Head of caudate nucleus (tissue), 42 donors: ENCODE results near the gene CD40.

Experiments used
- DNase-seq, 42 donors: peaks; one replicate each; pipeline versions ENCODE4 v3.0.0 to v3.0.0-alpha.2; 2020 to 2021; ENCODE audit warnings: mixed read lengths in 7 of 42
- intact Hi-C: fragments of 100-400 bp; cut with DNase I; formaldehyde crosslinking; loops from one replicate; pipeline ENCODE4 v1.15.0; 2022

The CD40 gene

GRCh38 chr20:46133886-46134654, 16.0 kb downstream of the CD40 start:
- intact Hi-C loops, result loop anchor here (10.0 kb wide), 2 partner anchors 181 to 311 kb away; no protein-coding TSS in a partner anchor
- DNase-seq, result no peak

- intact Hi-C loops, result loop anchor here (10.0 kb wide), 2 partner anchors 180 to 310 kb away; no protein-coding TSS in a partner anchor
Observed at GRCh38 chr20:46134716-46135115, 16.6 kb downstream of the CD40 start.

GRCh38 chr20:46135856-46136633, 17.9 kb downstream of the CD40 start:
- DNase-seq, result peak in 8 of 42 donors; percentile 10 to 67 (median 29)
- intact Hi-C loops, result loop anchor here (10.0 kb wide), 2 partner anchors 179 to 309 kb away; no protein-coding TSS in a partner anchor

More at GRCh38 chr20:46134716-46135115, 16.6 kb downstream of the CD40 start:
- no peak for DNase-seq

- intact Hi-C loops, result loop anchor here (10.0 kb wide), 2 partner anchors 177 to 307 kb away; no protein-coding TSS in a partner anchor
- no peak for DNase-seq
Observed at GRCh38 chr20:46137816-46138215, 19.7 kb downstream of the CD40 start.

GRCh38 chr20:46139266-46139889, 21.3 kb downstream of the CD40 start:
- no peak for DNase-seq

GRCh38 chr20:46139908-46140482, 21.9 kb downstream of the CD40 start:
- DNase-seq, result no peak
- intact Hi-C loops, result loop anchor here (10.0 kb wide), 2 partner anchors 175 to 305 kb away; no protein-coding TSS in a partner anchor

More at GRCh38 chr20:46139266-46139889, 21.3 kb downstream of the CD40 start:
- intact Hi-C loops, result loop anchor here (10.0 kb wide), 2 partner anchors 175 to 305 kb away; no protein-coding TSS in a partner anchor

GRCh38 chr20:46142124-46142523, 24.0 kb downstream of the CD40 start:
- DNase-seq, result no peak
- intact Hi-C loops, result no loop called here

GRCh38 chr20:46144432-46145025, 26.4 kb downstream of the CD40 start:
- intact Hi-C loops, result no loop called here
- no peak for DNase-seq

- DNase-seq, result no peak
Observed at GRCh38 chr20:46145713-46146112, 27.6 kb downstream of the CD40 start.

GRCh38 chr20:46148313-46149208, 30.4 kb downstream of the CD40 start:
- no peak for DNase-seq
- intact Hi-C loops, result no loop called here

More at GRCh38 chr20:46145713-46146112, 27.6 kb downstream of the CD40 start:
- intact Hi-C loops, result no loop called here

- intact Hi-C loops, result no loop called here
- peak in 10 of 42 donors; percentile 7 to 54 (median 40) for DNase-seq
Observed at GRCh38 chr20:46150943-46151342, 32.8 kb downstream of the CD40 start.

- DNase-seq, result no peak
- intact Hi-C loops, result no loop called here
Observed at GRCh38 chr20:46151936-46152335, 33.8 kb downstream of the CD40 start.

GRCh38 chr20:46152824-46153586, 34.9 kb downstream of the CD40 start:
- intact Hi-C loops, result no loop called here
- DNase-seq, result no peak

GRCh38 chr20:46154305-46154704, 36.2 kb downstream of the CD40 start:
- intact Hi-C loops, result no loop called here
- no peak for DNase-seq

- intact Hi-C loops, result no loop called here
- no peak for DNase-seq
Observed at GRCh38 chr20:46154796-46155195, 36.7 kb downstream of the CD40 start.

GRCh38 chr20:46156065-46156464, 38.0 kb downstream of the CD40 start:
- intact Hi-C loops, result no loop called here
- no peak for DNase-seq

GRCh38 chr20:46157076-46157592, 39.0 kb downstream of the CD40 start:
- no peak for DNase-seq
- intact Hi-C loops, result no loop called here
